ENCODE data around the gene MUC5B.
"Not testable (repeated sequence)": the region's sequence is repeated elsewhere in the genome, so short reads cannot be mapped to it uniquely, and the experiment has no call there.

MUC5B gene

GRCh38 chr11:1202154-1202775 is 20.6 kb upstream of the MUC5B start:
- peak; percentile 3 for DNase-seq (ENCODE audit: low spot score)

GRCh38 chr11:1202776-1203504 is 19.9 kb upstream of the MUC5B start:
- peak; percentile 51 for DNase-seq (ENCODE audit: low spot score)

GRCh38 chr11:1203505-1204271 is 19.2 kb upstream of the MUC5B start:
- DNase-seq (ENCODE audit: low spot score), result no peak

- DNase-seq (ENCODE audit: low spot score), result no peak
These were observed 18.3 kb upstream of the MUC5B start for GRCh38 chr11:1204381-1205101.

- DNase-seq (ENCODE audit: low spot score), result no peak
These were observed 17.5 kb upstream of the MUC5B start for GRCh38 chr11:1205121-1205986.

- no peak for DNase-seq (ENCODE audit: low spot score)
These were observed 16.9 kb upstream of the MUC5B start for GRCh38 chr11:1205987-1206331.

GRCh38 chr11:1206391-1207271 is 16.2 kb upstream of the MUC5B start:
- DNase-seq (ENCODE audit: low spot score), result no peak

- no peak for DNase-seq (ENCODE audit: low spot score)
These were observed 15.3 kb upstream of the MUC5B start for GRCh38 chr11:1207401-1208143.

- no peak for DNase-seq (ENCODE audit: low spot score)
These were observed 14.8 kb upstream of the MUC5B start for GRCh38 chr11:1208144-1208393.

GRCh38 chr11:1208394-1209261 is 14.2 kb upstream of the MUC5B start:
- no peak for DNase-seq (ENCODE audit: low spot score)

GRCh38 chr11:1209371-1210057 is 13.4 kb upstream of the MUC5B start:
- no peak for DNase-seq (ENCODE audit: low spot score)

GRCh38 chr11:1211838-1212237 is 11.0 kb upstream of the MUC5B start:
- no peak for DNase-seq (ENCODE audit: low spot score)

- DNase-seq (ENCODE audit: low spot score), result not testable (repeated sequence)
These were observed 7.0 kb upstream of the MUC5B start for GRCh38 chr11:1215826-1216225.

- DNase-seq (ENCODE audit: low spot score), result no peak
These were observed 5.7 kb upstream of the MUC5B start for GRCh38 chr11:1217151-1217550.

- DNase-seq (ENCODE audit: low spot score), result no peak
These were observed 4.5 kb upstream of the MUC5B start for GRCh38 chr11:1218256-1218787.

- no peak for DNase-seq (ENCODE audit: low spot score)
These were observed 3.9 kb upstream of the MUC5B start for GRCh38 chr11:1218788-1219445.

- no peak for DNase-seq (ENCODE audit: low spot score)
These were observed 3.4 kb upstream of the MUC5B start for GRCh38 chr11:1219446-1219833.
